ENCODE measurements around the gene SLC4A8.

The SLC4A8 gene

DNA sequence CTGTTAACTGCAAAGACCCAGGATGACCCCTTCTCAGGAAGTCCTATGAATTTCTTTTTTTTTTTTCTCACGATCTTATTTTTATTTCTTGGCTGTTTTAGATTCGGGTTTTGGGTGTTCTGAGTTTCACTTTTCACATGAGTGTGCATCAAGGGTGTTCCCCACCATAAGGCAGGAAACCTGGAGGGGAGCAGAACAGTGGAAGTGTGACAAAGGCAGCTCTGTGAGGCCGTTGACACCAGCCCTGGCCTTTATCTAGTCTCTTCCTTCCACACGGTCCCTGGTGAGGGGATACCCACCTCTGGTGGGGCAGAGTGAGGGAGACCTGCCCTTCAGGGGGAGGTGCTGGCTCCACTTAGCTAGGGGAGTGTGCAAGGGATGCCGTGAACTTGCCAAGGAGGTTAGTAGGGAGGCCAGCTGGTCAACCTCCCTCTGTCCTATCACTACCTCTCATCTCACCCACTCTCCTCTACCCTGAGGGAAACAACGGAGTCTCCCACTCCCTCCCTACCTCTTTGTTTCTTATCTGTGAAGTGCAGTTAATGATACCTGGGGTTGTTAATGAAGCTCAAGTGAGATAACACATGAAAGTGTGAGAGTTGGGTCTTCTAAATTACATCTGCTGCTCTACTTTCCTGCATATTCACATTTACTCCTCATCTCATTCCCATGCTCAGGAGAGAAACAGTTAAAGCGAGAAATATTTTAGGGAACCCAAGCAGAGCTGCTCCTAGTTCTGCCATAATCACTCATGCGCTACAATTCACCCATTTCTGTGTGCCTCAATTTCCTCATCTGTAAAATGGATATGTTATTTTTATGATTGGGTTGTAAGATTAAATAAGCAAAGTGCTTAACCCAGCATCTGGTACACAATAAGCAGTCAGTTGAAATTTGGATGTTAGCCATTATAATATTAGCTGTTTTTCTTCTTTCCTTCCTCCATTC lies 29.1 kb upstream of the SLC4A8 start:
- peak; percentile 42 for DNase-seq (ENCODE audit: low spot score)

DNA sequence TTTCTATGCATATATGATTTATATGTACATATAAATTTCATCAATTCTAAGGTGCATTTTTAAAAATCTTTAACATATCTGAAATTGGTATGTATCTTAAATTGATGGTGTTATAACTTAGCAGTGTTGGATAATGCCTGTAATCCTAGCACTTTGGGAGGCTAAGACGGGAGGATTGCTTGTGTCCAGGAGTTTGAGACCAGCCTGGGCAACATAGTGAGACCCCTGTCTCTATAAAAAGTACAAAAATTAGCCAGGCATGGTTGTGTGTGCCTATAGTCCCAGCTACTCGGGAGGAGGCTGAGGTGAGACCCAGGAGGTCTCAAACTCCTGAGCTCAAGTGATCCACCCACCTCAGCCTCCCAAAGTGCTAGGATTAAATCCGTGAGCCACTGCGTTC lies 27.0 kb upstream of the SLC4A8 start:
- no peak for DNase-seq (ENCODE audit: low spot score)

DNA sequence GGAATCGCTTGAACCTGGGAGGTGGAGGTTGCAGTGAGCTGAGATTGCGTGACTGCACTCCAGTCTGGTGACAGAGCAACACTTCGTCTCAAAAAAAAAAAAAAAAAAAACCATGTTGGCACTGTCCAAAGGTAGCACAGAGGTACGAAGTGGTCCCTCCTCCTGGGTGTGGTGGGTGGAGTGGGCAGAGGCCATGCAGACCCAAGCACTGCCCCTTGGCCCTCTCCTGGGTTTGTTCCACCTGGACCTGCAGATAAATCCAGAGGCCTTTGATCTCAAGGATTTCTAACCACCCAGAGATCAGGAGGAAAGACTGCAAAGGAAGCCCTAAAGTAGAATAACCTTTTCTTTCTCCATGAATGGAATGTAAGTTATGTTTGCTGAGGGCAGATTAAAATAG lies 24.7 kb upstream of the SLC4A8 start:
- DNase-seq (ENCODE audit: low spot score) = no peak

DNA sequence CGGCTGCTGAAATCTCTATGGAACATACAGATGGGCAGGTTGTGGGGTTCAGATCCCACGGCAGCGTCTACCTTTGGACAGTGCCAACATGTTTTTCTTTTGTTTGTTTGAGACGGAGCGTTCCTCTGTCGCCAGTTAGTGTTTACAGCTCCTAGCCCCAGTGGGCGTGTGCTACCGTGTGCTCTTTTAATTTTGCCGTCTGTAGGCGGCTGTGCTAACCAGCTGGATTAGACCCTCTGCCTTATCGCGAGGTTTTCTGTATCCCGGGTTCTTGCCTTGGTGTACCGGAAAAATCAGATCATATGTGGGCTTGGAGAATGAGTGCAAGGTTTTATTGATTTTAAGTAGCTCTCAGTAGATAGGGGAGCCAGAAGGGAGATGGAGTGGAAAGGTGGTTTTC lies 23.6 kb upstream of the SLC4A8 start:
- no peak for DNase-seq (ENCODE audit: low spot score)

- no peak for DNase-seq (ENCODE audit: low spot score)
Measured at GRCh38 chr12:51401486-51401885, 23.1 kb upstream of the SLC4A8 start.

- no peak for DNase-seq (ENCODE audit: low spot score)
Measured at GRCh38 chr12:51401900-51402299, 22.7 kb upstream of the SLC4A8 start.

DNA sequence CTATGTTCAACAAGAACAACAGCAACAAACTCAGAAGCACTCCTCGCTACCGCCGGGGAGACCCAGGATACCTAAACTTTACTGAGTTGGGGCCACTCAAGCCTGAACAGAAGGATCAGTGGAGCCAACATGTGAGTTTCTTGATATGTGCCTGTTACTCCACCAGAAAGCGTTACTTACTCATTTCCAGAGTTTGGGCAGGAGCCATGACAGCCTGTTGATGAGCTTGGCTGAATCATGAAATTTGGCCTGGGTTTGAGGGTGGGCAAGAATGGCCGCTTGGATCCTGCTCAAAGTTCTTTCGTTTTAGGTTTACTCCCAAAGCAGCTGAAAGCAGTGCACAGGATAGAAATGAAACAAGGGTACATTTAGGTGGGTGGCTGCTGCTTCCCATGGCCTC lies 21.5 kb upstream of the SLC4A8 start:
- no peak for DNase-seq (ENCODE audit: low spot score)

GRCh38 chr12:51403681-51404136 lies 20.9 kb upstream of the SLC4A8 start:
- DNase-seq (ENCODE audit: low spot score) = no peak

GRCh38 chr12:51404627-51405026 lies 20.0 kb upstream of the SLC4A8 start:
- no peak for DNase-seq (ENCODE audit: low spot score)

DNA sequence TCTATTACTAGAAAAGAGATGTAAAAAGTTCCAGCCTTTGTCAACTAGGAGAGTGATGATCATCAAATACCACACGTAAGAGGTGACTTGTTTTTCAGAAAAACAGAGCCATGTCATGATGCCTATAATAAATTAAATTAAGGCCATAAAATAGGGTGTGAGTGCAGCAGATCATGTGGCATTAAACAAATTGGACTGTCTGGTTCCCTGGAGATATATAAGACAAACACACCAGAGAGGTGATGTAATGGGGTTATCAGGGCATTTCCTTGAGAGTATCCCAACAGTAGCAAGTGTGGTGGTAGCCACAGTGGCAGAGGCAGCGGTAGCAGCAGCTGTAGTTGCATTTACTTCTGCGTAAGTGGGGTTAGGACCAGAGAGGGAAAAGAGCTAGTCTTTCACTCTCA lies 18.8 kb upstream of the SLC4A8 start:
- DNase-seq (ENCODE audit: low spot score) = no peak

DNA sequence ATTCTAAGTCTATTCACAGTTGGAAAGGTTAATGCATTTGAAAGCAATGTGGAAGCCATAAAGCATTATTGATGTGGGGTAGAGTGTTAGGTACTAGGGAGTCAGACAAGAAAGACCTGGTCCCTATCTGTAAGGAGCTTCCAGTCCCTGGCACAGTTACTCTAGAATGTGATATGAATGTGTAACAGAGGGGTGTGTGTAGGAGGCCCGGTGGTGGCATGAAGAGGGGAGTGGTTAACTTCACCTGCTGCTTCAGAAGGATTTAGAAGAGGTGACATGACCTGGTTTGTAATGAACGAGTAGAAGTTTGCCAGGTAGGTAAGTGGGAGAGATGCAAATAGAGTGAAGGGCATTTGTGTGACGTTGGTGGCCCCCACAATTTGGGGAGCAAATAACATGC lies 18.3 kb upstream of the SLC4A8 start:
- DNase-seq (ENCODE audit: low spot score) = no peak

DNA sequence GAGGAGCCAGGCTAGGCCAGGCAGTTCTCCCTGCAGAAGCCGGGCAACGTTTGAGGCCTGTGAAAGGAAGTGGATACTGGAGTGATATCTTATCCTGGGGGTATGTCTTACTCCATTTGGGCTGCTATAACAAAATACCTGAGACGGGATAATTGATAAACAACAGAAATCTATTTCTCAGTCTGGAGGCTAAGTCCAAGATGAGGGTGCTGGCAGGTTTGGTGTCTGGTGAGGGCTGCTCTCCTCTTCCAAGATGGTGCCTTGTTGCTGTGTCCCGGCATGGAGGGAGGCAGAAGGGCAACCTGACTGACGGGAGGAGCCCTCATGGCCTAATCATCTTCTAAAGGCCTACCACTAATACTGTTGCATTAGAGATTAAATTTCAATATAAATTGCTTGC lies 17.8 kb upstream of the SLC4A8 start:
- no peak for DNase-seq (ENCODE audit: low spot score)

DNA sequence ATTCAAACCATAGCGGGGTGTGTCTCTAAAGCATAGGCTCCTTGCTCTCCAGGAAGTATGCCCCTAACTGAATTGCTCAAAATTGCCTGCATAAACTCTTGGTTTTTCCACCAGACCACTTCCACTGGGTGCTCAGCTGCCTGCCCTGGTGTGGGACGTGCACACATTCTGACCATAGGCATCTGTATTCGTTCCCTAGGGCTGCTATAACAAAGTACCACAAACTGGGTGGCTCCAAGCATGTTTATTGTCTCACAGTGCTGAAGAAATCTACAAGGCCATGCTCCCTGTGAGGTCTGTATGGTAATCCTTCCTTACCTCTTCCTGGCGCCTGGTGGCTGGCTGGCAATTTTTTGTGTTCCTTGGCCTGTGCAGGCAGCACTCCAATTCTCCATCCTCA lies 17.0 kb upstream of the SLC4A8 start:
- DNase-seq (ENCODE audit: low spot score) = no peak

DNA sequence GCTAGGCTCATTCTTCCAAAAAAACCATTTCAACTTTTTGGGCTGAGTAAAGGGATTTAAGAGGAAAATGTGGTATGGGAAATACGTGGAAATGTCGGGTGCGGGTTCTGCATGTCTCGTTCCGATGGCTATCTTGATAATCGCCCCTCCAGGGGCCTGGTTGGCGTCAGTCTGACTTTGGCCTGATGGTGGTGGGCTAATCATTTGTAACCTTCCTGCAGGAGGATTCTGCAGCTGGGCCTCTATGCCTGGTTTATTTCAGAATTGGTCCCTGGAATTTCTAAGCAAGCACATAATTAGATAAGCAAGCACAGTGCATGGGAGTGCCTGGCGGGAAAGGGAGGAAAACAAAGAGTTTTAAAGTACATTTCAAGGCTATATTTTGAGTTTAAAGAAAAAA lies 14.8 kb upstream of the SLC4A8 start:
- DNase-seq (ENCODE audit: low spot score) = no peak

DNA sequence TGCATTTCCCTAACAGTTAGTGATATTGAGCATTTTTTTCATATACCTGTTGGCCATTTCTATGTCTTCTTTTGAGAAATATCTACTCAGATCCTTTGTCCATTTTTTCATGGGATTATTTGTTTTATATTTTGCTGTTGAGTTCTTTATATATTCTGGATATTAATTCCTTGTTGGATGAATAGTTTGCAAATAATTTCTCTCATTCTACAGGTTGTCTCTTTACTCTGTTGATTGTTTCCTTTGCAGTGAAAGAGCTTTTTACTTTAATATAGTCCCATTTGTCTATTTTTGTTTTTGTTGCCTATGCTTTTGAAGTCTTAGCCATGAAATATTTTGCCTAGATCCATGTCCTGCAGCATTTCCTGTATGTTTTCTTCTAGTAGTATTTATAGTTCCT lies 11.5 kb upstream of the SLC4A8 start:
- DNase-seq (ENCODE audit: low spot score) = no peak

DNA sequence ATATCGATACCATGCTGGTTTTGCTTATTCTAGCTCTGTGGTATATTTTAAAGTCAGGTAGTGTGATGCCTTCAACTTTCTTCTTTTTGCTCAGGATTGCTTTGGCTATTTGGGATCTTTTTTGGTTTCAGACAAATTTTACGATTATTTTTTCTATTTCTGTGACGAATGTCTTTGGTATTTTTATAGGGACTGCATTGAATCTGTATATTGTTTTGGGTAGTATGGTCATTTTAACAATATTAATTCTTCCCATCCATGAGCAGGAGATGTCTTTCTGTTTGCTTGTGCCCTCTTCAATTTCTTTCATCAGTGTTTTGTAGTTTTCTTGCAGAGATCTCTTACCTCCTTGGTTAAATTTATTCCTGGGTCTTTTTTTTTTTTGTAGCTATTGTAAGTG lies 10.8 kb upstream of the SLC4A8 start:
- no peak for DNase-seq (ENCODE audit: low spot score)

DNA sequence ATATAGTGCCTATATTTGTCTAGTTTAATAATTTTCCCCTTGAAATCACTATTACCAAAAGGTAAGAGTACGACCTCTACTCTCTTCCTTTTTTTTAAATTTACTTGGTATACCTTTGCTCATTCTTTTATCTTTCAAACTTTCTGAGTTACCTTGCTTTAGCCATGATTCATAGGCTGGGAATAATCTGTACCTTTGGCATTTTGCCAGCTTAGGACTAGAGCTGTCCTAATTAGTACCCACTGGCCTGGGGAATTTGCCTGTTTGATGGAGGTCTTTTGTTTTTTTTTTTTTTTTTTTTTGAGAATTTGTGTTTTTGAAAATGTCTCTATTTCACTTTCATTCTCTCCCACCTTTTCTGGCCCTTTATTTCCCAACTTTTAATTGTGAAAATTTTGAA lies 8.7 kb upstream of the SLC4A8 start:
- DNase-seq (ENCODE audit: low spot score) = no peak

DNA sequence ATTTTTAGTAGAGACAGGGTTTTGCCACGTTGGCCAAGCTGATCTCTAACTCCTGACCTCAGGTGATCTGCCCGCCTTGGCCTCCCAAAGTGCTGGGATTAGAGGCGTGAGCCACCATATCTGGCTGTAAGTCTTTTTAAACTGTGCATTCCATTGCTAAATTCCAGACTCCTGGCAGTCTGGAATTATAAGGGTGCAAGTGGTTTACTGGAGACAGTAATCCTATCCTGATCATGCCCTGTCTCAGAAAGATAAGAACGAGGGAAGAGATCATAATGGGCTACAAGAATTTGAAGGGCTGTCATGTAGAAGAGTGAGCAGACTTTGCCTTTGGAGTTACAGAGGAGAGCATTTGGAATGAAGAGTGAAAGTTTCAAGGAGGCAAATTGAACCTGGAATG lies 6.8 kb upstream of the SLC4A8 start:
- DNase-seq (ENCODE audit: low spot score) = no peak

- DNase-seq (ENCODE audit: low spot score) = no peak
Measured at GRCh38 chr12:51419425-51420193, 5.0 kb upstream of the SLC4A8 start.

DNA sequence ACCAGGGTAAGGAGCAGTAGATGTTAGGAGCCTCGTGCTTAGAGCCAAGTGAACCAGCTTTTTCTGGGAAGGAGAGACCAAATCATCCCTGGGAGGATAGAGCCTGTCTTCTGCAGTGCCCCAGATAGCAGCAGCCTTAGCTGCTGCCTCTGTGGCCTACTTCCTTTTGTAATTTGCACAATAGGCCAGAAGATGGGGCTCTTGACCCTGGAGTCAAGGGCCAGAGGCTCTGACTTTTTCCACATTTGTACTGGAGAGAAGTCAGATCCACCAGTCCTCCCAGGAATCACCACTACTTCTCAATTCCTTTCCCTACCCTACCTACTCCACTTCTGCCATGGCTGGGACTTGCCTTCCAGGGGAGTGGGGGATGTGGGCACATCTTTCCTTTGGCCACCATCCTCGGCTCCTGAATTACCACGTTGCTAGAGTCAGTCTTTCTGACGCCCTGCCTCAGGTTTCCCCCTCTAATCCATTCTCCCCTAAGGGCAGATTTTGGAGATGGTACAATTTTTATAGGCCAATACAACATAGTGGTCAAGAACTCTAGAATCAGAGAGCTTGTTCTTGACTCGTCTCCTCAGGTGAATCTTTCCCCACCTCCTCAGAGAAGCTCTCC lies 3.3 kb upstream of the SLC4A8 start:
- peak; percentile 51 for DNase-seq (ENCODE audit: low spot score)

DNA sequence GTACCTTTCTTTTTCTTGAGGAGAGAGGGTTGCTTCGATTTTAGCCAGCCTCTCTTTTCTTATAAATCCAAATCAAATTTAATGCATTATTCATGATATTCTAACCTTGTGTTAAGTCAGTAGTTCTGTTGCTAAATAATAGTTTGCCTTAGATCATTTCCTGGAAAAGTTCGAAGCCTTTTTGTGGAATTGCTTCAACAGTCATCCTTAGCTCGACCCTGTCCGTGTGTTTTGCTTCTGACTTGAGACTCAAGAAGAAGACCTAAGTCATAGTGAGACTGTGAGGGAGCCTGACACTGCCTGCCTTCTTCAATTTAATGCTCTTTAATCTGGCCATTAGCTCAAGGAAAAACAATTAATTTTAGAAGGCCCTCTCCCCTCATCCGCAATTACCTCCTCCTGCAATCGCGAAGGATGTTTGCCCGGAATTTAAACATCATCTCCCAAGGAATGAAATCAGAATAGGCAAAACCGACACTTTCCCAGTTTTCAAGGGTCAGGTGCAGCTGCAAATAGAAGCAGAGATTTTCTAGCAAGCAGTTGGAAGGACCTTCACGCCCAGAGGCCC lies 453 bp upstream of the SLC4A8 start:
- no peak for DNase-seq (ENCODE audit: low spot score)

DNA sequence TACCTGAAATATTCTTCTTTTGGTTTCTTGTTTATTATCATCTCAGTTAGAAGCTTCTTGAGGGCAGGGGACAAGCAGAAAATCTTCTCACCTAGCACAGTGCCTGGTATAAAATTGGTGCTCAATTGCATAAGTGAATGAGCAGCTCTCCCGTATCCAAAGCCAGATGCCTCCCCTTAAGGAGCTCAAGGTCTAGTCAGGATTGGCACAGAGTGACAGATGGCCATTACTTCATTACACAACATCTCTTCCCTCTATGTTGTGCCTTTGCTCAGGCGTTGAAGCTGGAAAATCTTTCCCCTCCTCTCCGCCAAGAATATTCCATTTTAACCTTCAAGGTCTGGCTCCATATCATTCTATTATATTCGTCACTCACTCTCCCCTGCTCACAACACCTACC lies 3.6 kb downstream of the SLC4A8 start:
- DNase-seq (ENCODE audit: low spot score) = no peak

- no peak for DNase-seq (ENCODE audit: low spot score)
Measured at GRCh38 chr12:51429700-51430099, 5.1 kb downstream of the SLC4A8 start.

Measured in hematopoietic multipotent progenitor cell treated with erythropoietin and hydrocortisone succinate and interleukin-3 and kit ligand, for 17 days (in vitro differentiated cells).